Parathyroid adenoma (tissue), 2 donors: ENCODE results near the gene RAI14.

Experiments used
- H2AFZ ChIP-seq: fragments of 300-600 bp; sonication (generic); one replicate; pipeline ENCODE4 v1.7.0; 2017; ENCODE audit warnings: antibody characterized with exemption, mild to moderate bottlenecking
- H3K27ac ChIP-seq: fragments of 300-600 bp; sonication (generic); one replicate; pipeline ENCODE4 v1.7.0; 2017
- H3K27me3 ChIP-seq: fragments of 300-600 bp; sonication (generic); one replicate; pipeline ENCODE4 v1.7.0; 2017; ENCODE audit warnings: low read length; ENCODE audit not compliant: control insufficient read depth, insufficient read depth
- H3K36me3 ChIP-seq: fragments of 300-600 bp; sonication (generic); one replicate; pipeline ENCODE4 v1.7.0; 2017; ENCODE audit warnings: low read length; ENCODE audit not compliant: control insufficient read depth, insufficient read depth
- H3K4me1 ChIP-seq: fragments of 300-600 bp; sonication (generic); one replicate; pipeline ENCODE4 v1.7.0; 2017; ENCODE audit warnings: control low read depth
- H3K4me2 ChIP-seq: fragments of 300-600 bp; sonication (generic); one replicate; pipeline ENCODE4 v1.7.0; 2017; ENCODE audit warnings: low read length
- H3K4me3 ChIP-seq: fragments of 300-600 bp; sonication (generic); one replicate; pipeline ENCODE4 v1.7.0; 2017; ENCODE audit warnings: low read depth, low read length
- H3K79me2 ChIP-seq: fragments of 300-600 bp; sonication (generic); one replicate; pipeline ENCODE4 v1.7.0; 2017; ENCODE audit warnings: control low read depth
- H3K9ac ChIP-seq: fragments of 300-600 bp; sonication (generic); one replicate; pipeline ENCODE4 v1.7.0; 2017; ENCODE audit warnings: mild to moderate bottlenecking
- H3K9me3 ChIP-seq: fragments of 300-600 bp; sonication (generic); one replicate; pipeline ENCODE4 v1.7.0; 2017; ENCODE audit warnings: low read length; ENCODE audit not compliant: control insufficient read depth
- TF ChIP-seq, protein P1 (sequence below): fragments of 300-600 bp; sonication (generic); IDR thresholded peaks from one replicate; pipeline ENCODE4 v1.7.0; 2017; ENCODE audit warnings: antibody characterized with exemption, mild to moderate bottlenecking
- donor health status: primary hyperparathyroidism.

Gene RAI14

DNA sequence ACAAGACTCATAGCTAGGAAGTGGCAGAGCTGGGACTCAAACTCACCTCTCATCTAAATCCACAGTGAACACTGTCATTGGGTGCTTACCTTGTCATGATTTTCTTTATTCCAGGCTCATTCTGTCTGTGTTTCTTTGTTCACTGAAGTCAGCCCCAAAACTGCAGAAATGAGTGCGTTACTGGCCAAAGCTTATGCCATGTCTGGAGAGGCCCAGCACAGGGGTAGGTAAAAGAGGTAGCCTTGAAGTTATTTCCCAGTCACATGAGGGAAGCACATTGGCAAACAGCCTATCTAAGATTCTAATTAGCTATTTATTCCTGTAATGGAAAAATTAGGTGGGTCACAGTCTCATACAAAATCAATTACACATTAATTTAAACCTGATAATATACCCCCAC is 212.7 kb downstream of the RAI14 start:
- no peaks in the 10 kb centered on the region for H3K36me3 ChIP-seq
- peaks cover 5% of the 10 kb centered on the region for H3K4me1 ChIP-seq
- no peaks in the 10 kb centered on the region for H3K79me2 ChIP-seq
- no peaks in the 10 kb centered on the region for H3K27me3 ChIP-seq
- H3K4me2 ChIP-seq, result no peak overlapping the region
- H3K27ac ChIP-seq, result no peak overlapping the region
- H3K9me3 ChIP-seq, result no peaks in the 10 kb centered on the region
- no peak overlapping the region for H3K4me3 ChIP-seq
- no peak overlapping the region for H2AFZ ChIP-seq
- H3K9ac ChIP-seq, result no peak overlapping the region
- TF ChIP-seq, protein P1, sequence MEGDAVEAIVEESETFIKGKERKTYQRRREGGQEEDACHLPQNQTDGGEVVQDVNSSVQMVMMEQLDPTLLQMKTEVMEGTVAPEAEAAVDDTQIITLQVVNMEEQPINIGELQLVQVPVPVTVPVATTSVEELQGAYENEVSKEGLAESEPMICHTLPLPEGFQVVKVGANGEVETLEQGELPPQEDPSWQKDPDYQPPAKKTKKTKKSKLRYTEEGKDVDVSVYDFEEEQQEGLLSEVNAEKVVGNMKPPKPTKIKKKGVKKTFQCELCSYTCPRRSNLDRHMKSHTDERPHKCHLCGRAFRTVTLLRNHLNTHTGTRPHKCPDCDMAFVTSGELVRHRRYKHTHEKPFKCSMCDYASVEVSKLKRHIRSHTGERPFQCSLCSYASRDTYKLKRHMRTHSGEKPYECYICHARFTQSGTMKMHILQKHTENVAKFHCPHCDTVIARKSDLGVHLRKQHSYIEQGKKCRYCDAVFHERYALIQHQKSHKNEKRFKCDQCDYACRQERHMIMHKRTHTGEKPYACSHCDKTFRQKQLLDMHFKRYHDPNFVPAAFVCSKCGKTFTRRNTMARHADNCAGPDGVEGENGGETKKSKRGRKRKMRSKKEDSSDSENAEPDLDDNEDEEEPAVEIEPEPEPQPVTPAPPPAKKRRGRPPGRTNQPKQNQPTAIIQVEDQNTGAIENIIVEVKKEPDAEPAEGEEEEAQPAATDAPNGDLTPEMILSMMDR, result no peak

DNA sequence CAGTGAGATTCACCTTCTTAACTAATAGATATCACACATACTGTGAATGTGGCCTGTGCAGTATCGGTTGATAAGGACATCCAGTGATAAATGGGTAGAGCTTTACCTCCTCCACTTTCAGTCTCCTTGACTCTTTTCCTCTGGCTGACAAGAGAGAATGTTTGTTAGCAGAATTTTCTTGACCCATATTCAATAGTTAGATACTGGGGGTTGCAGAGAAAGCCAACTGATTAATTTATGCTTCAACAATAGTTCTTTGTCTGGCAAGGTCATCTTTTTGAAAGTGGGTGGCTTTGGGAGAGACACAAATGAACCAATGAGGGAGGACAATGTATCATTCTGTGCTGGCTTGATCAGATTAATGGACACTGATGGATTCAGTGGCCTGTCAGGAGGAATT is 213.1 kb downstream of the RAI14 start:
- Histone ChIP-seq H2AFZ (no peak overlapping the region), H3K79me2 (no peaks in the 10 kb centered on the region), H3K27me3 (no peaks in the 10 kb centered on the region), H3K27ac (no peak overlapping the region), H3K36me3 (no peaks in the 10 kb centered on the region), H3K4me3 (no peak overlapping the region), H3K9ac (no peak overlapping the region), H3K4me1 (peaks cover 5% of the 10 kb centered on the region), H3K4me2 (no peak overlapping the region), H3K9me3 (no peaks in the 10 kb centered on the region)
- TF ChIP-seq, protein P1, result no peak

DNA sequence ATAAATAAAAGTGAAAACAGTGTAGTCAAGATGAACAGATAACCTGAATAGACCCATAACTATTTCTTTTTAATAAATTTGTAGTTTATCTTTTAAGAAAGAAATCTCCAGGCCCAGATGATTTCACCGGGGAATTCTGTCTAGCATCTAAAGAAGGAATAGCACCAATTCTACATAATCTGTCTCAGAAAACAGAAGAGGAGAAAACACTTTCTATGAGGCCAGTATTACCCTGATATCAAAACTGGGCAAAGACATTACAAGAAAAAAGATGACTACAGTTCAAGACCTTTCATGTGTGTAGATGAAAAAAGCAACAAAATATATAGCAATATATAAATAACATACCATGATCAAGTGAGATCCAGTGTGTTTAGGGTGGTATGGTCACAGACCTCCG is 214.3 kb downstream of the RAI14 start:
- peaks cover 5% of the 10 kb centered on the region for H3K4me1 ChIP-seq
- TF ChIP-seq, protein P1, result no peak
- no peak overlapping the region for H3K4me3 ChIP-seq
- H3K27me3 ChIP-seq, result no peaks in the 10 kb centered on the region
- no peaks in the 10 kb centered on the region for H3K79me2 ChIP-seq
- no peaks in the 10 kb centered on the region for H3K9me3 ChIP-seq
- H3K36me3 ChIP-seq, result no peaks in the 10 kb centered on the region
- H3K4me2 ChIP-seq, result no peak overlapping the region
- no peak overlapping the region for H3K9ac ChIP-seq
- H2AFZ ChIP-seq, result no peak overlapping the region
- no peak overlapping the region for H3K27ac ChIP-seq

DNA sequence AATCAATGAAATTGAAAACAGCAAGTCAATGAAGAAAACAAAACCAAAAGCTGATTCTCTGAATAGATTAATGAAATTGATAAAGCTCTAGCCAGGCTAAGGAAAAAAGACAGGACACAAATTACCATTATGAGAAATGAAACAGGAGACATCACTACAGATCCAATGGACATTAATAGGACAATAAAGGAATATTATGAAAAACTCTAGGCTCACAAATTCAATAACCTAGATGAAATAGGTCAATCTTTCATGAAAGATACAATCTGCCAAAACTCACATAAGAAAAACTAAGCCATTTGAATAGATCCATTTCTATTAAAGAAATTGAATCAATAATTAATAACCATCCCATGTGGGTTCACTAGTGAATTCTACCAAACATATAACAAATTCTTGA is 220.1 kb downstream of the RAI14 start:
- TF ChIP-seq, protein P1, result no peak
- Histone ChIP-seq H2AFZ (no peak overlapping the region), H3K27me3 (no peaks in the 10 kb centered on the region), H3K4me2 (no peak overlapping the region), H3K4me3 (no peak overlapping the region), H3K4me1 (peaks cover 5% of the 10 kb centered on the region), H3K79me2 (no peaks in the 10 kb centered on the region), H3K27ac (no peak overlapping the region), H3K9me3 (no peaks in the 10 kb centered on the region), H3K9ac (no peak overlapping the region), H3K36me3 (no peaks in the 10 kb centered on the region)

DNA sequence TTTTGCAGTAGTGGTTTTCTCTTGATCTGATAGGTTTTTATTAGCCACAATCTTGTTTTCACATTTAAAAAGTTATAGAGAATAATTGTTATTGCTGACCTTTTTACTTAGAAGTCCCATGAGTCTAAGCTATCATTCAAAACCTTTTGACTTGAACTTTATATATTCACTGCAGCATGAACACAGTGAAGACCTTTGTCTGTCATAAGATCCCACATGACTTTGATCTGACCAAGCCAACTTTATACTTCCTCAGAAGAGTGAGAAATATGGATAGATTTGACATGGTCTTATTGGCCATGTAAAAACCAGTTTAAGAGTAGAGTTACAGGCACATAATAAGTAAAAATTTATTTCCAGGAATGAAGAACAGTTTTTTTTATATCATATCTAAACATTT is 225.1 kb downstream of the RAI14 start:
- TF ChIP-seq, protein P1, result no peak
- H3K27ac ChIP-seq, result no peak overlapping the region
- H3K4me1 ChIP-seq, result no peaks in the 10 kb centered on the region

More for the DNA sequence above, 225.1 kb downstream of the RAI14 start:
- Histone ChIP-seq H2AFZ (no peak overlapping the region), H3K36me3 (no peaks in the 10 kb centered on the region), H3K9me3 (no peaks in the 10 kb centered on the region), H3K79me2 (no peaks in the 10 kb centered on the region), H3K4me3 (no peak overlapping the region), H3K27me3 (no peaks in the 10 kb centered on the region), H3K9ac (no peak overlapping the region), H3K4me2 (no peak overlapping the region)
